Ascending aorta (tissue), 2 donors: ENCODE results near the gene POLR1A. TPM values are rescaled to one million over a fixed set of nuclear protein-coding genes. Genes with fewer than 3 reads are reported as not detected.

ENCODE experiments used
- DNase-seq, 2 donors: peaks; one replicate each; pipeline ENCODE4 v3.0.0-alpha.2; 2019; ENCODE audit warnings: low spot score in 2 of 2
- H3K27ac ChIP-seq, 2 donors: fragments of 200-600 bp; sonication (generic); one replicate each; pipeline ENCODE4 v1.5.1; 2016 to 2017; ENCODE audit warnings: mild to moderate bottlenecking in 1 of 2
- H3K27me3 ChIP-seq: fragments of 200-600 bp; sonication (generic); one replicate; pipeline ENCODE4 v1.5.1; 2017
- H3K36me3 ChIP-seq, 2 donors: fragments of 200-600 bp; sonication (generic); one replicate each; pipeline ENCODE4 v1.5.1; 2016
- H3K4me1 ChIP-seq, 2 donors: fragments of 200-600 bp; sonication (generic); one replicate each; pipeline ENCODE4 v1.5.1; 2016 to 2017; ENCODE audit warnings: mild to moderate bottlenecking in 1 of 2
- H3K4me3 ChIP-seq, 2 donors: fragments of 200-600 bp; sonication (generic); one replicate each; pipeline ENCODE4 v1.5.1; 2016 to 2017; ENCODE audit warnings: mild to moderate bottlenecking in 1 of 2
- H3K9me3 ChIP-seq, 2 donors: fragments of 200-600 bp; sonication (generic); one replicate each; pipeline ENCODE4 v1.5.1; 2016
- intact Hi-C: fragments of 100-400 bp; cut with DNase I; formaldehyde crosslinking; loops from one replicate; pipeline ENCODE4 v1.15.1; 2023
- total RNA-seq: library from RNA; depleted of rRNA; stranded (reverse); fragments of >200 nt; gene quantifications from one replicate; pipeline ENCODE4 v1.1.0, GENCODE V29; 2016
- TF ChIP-seq, protein P1 (sequence below), 3 experiments: fragments of 200-600 bp in 2 of 3; fragments of 450-650 bp in 1 of 3; sonication (generic) in 2 of 3; IDR thresholded peaks; one replicate each; pipeline ENCODE4 v1.5.1; 2016 to 2019; ENCODE audit warnings: antibody characterized with exemption in 3 of 3, mild to moderate bottlenecking in 1 of 3, moderate library complexity in 1 of 3

POLR1A gene
- total RNA-seq, 1 donor from 2014 or later = 8.0 TPM

DNA sequence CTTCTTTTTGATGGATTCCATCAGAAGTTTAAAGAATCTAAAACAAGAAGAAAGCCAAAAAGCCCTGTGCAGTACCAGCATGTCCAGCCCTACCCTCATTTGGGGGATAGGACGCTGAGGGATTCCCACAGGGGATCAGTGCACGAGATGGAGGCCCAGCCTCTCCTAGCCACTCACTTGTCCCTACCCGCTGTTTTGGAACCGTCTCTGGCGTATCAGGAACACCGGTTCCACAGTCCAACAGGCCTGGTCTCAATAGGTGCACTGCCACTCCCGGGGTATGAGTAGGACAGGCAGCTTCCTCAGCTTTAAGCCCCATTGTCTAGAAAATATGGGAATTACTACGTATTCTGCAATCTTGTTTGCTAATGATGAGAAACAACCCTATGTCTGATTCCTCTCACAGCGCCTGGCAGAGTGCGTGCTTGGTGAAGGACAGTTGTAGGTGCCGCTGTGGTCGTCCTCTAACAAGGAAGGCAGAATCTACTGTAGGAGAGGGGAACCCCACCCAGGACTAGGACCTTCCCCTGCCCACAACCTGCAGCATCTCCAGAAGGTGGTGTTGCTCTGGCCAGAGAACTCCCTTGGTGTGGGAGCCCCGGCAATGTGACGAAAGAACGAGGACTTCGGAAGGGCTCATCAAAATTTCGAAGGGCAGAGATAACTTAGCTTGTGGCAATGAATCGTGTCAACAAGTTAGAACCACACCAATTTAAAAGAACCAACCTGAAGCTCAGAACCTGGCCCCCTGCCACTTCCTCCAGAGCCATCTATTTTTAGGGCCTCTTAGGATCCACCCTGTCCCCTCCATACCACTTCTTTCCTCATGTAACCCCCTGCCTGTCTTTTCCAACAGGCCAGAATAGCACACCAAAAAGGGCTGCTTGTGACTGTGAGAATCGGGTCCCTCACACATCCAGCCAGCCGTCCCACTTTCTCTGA lies 71.7 kb downstream of the POLR1A start:
- Histone ChIP-seq H3K4me3 (no peak overlapping the region), H3K4me1 (peaks cover 22 to 28% of the 10 kb centered on the region in 2 donors), H3K9me3 (no peaks in the 10 kb centered on the region), H3K27me3 (no peaks in the 10 kb centered on the region), H3K27ac (no peak overlapping the region), H3K36me3 (peaks cover 39 to 47% of the 10 kb centered on the region in 2 donors)
- no peak for DNase-seq
- TF ChIP-seq, protein P1, sequence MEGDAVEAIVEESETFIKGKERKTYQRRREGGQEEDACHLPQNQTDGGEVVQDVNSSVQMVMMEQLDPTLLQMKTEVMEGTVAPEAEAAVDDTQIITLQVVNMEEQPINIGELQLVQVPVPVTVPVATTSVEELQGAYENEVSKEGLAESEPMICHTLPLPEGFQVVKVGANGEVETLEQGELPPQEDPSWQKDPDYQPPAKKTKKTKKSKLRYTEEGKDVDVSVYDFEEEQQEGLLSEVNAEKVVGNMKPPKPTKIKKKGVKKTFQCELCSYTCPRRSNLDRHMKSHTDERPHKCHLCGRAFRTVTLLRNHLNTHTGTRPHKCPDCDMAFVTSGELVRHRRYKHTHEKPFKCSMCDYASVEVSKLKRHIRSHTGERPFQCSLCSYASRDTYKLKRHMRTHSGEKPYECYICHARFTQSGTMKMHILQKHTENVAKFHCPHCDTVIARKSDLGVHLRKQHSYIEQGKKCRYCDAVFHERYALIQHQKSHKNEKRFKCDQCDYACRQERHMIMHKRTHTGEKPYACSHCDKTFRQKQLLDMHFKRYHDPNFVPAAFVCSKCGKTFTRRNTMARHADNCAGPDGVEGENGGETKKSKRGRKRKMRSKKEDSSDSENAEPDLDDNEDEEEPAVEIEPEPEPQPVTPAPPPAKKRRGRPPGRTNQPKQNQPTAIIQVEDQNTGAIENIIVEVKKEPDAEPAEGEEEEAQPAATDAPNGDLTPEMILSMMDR (IDR thresholded peaks at IDR 0.05) = no peak
- intact Hi-C loops = no loop called here

- Histone ChIP-seq H3K27ac (no peak overlapping the region), H3K27me3 (no peaks in the 10 kb centered on the region), H3K9me3 (no peaks in the 10 kb centered on the region), H3K4me3 (no peak overlapping the region), H3K4me1 (peaks cover 22 to 28% of the 10 kb centered on the region in 2 donors), H3K36me3 (peaks cover 44 to 56% of the 10 kb centered on the region in 2 donors)
- intact Hi-C loops = no loop called here
- TF ChIP-seq, protein P1 (IDR thresholded peaks at IDR 0.05) = no peak
- DNase-seq = no peak
These were observed 72.7 kb downstream of the POLR1A start for GRCh38 chr2:86032861-86033595.

DNA sequence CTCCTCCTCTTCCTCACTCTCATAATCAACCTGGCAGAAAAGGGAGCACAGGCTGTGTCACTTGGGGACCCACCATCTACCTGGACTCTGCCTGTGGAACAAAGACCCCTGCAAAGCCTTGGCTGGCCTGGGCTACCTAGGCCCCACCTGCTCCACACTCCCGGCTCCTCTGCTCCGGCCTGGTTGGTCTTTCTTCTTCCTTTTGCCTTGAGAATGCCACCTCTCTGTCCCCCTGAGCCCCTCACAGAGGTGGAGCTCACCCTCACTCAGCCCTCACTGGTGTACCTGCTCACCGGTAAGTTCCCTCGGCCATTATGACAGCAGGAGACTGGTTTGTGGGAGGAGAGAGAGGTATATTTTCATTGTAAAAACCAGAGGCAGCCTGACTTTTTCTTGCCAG lies 74.1 kb downstream of the POLR1A start:
- intact Hi-C loops = no loop called here
- no peak overlapping the region for H3K4me3 ChIP-seq
- H3K4me1 ChIP-seq = peaks cover 10 to 14% of the 10 kb centered on the region in 2 donors
- TF ChIP-seq, protein P1 (IDR thresholded peaks at IDR 0.05) = no peak
- no peaks in the 10 kb centered on the region for H3K27me3 ChIP-seq
- H3K9me3 ChIP-seq = no peaks in the 10 kb centered on the region
- DNase-seq = no peak
- no peak overlapping the region for H3K27ac ChIP-seq
- H3K36me3 ChIP-seq = peaks cover 58 to 70% of the 10 kb centered on the region in 2 donors

DNA sequence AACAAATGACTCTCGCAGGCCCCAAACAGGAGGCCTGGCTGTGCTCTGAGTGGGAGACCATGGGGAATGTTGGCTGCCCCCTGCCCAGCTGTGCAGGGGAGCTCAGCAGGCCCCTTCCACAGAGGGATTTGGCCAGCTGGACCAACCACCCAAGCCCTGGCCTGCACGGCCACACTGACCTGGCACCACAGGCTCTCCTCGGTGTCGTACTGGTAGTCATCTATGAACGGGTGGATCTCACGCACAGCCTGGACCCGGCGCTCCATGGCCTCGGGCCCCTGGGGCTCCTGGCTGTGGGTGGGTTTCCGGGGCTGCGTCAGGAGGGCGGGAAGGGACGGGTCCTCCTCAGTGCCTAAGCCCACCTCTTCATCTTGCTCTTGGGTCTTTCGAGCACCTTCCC lies 74.5 kb downstream of the POLR1A start:
- DNase-seq = no peak
- TF ChIP-seq, protein P1 (IDR thresholded peaks at IDR 0.05) = no peak
- Histone ChIP-seq H3K36me3 (peaks cover 60 to 73% of the 10 kb centered on the region in 2 donors), H3K9me3 (no peaks in the 10 kb centered on the region), H3K4me1 (peaks cover 7 to 9% of the 10 kb centered on the region in 2 donors), H3K4me3 (no peak overlapping the region), H3K27ac (no peak overlapping the region), H3K27me3 (no peaks in the 10 kb centered on the region)
- intact Hi-C loops = no loop called here

DNA sequence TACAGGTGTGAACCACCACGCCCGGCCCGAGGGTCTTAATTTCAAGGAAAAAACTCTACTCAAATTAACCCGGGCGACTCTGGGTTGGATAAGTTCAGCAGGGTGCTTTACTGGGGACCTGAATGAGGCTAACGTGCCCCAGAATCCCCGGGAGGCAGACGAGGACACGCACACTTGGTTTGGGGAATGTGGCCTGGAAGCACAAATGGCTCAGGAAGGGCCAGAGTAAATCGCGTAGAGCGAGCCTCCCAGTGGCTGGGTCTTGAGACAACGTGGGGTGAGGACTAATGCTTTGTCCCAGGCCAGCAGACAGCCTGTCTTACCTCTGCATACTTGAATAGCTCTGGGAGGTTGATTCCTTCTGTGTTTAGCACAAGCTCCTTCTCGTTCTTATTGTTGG lies 75.8 kb downstream of the POLR1A start:
- H3K27ac ChIP-seq = no peak overlapping the region
- H3K9me3 ChIP-seq = no peaks in the 10 kb centered on the region
- no peaks in the 10 kb centered on the region for H3K4me1 ChIP-seq
- H3K36me3 ChIP-seq = peaks cover 60 to 77% of the 10 kb centered on the region in 2 donors
- no peak overlapping the region for H3K4me3 ChIP-seq
- no peaks in the 10 kb centered on the region for H3K27me3 ChIP-seq
- no peak for DNase-seq
- intact Hi-C loops = no loop called here
- TF ChIP-seq, protein P1 (IDR thresholded peaks at IDR 0.05) = no peak
